ENCODE results near the gene RIPOR2.

GRCh38 chr6:24807584-24807983 lies 128.2 kb downstream of the RIPOR2 start:
- TF ChIP-seq POLR2AphosphoS5 (IDR thresholded peaks at IDR 0.05; ENCODE audit: borderline replicate concordance, low read depth, low read length) (no peak), EZH2 (IDR thresholded peaks at IDR 0.05) (no peak), FOXP2 (optimal IDR thresholded peaks at IDR 0.05; ENCODE audit: control extremely low read depth, extremely low read length, insufficient read depth) (no peak)
